Glomerular endothelial cell (primary cell): ENCODE measurements around the gene SCAMP5. TPM values are rescaled to one million over a fixed set of nuclear protein-coding genes. Genes with fewer than 3 reads are reported as not detected.

ENCODE experiments used
- DNase-seq: peaks from one replicate; pipeline ENCODE4 v3.0.0-alpha.2; 2011; ENCODE audit warnings: low read depth, low spot score; ENCODE audit errors: extremely low read depth
- total RNA-seq: library from RNA; depleted of rRNA; stranded (reverse); fragments of >200 nt; gene quantifications from 2 replicates; pipeline ENCODE4 v1.2.3, GENCODE V29; 2015

The SCAMP5 gene
- total RNA-seq, 1 donor from 2014 or later, result 27.2 TPM

DNA sequence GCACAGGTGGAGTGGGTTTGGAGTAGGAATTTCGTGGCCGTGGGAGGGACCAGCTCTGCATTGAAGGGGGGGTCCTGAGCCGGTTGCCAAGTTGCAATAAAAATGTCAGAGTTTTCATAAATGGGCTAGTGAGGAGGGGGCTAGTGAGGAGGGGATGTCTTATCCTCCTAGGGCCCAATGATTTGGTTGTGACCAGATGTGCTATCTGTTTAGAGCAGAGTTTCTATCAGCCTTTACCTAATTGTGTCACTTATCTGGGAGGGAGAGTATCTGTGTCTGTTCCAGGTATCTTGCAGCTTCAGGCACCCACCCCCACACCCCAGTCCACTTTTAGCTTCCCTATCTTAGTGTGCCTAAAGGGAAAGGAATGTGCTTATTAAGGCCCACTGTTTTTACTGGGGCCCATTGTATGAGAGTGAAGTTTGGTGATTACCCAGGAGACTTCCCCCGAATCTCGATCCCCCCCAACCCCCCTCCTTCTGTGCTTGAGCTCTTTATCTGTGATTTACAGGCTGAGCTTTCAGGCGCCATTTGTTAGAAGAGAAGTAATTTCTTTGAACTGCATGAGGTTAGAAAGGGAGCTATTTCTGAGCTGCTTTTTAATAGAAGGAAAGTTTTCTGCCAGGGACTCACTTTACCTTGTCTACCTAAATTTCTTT is 70.6 kb downstream of the SCAMP5 start:
- DNase-seq, result no peak

DNA sequence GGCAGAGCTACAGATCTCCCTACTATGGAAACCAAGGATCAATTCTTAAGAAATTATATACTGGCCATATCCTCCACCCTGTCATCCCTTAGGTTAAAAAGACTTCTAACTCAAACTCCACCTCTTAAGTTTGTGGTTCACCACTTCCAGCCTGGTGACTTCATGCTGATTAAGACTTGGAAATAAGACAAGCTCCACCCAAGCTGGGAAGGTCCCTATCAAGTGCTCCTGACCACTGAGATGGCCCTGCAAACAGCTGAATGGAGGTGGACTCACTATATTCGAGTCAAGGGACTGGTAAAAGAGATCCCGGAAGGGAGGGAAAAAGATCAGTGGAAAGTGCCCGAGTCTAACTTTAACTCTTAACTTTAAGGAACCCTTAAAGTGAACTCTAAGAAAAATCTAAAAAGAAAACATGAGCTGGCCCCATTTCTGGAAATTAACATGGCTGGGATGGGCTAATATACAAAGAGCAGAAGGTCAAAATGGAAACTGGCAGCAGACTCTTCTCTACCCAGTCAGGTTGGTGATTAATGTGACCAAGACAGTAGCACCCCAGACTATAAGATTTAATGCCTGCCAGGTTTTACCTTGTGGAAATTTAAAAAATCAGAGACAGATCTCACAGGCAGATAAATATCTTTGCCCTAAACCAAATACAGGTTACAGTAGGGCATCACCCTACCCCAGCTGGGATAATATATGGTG is 71.9 kb downstream of the SCAMP5 start:
- no peak for DNase-seq

DNA sequence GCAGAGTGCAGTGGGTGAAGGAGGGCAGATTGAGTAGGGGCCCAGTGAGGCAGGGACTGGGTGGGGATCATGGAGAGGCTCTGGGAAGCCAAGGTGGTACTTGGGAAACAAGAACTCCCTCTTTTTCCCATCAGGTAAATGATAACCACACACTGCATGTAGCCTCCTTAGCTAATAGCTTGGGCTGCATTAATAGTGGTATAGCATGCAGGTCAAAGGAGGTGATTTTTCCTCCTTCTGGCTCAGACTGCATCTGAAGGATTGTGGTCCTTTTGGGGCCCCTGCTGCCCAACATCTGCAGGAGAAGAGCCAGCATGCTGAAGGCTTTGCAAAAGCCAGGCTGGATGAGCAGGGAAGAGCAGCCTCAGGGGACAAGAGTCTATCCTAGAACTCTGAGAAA is 73.4 kb downstream of the SCAMP5 start:
- DNase-seq, result no peak

DNA sequence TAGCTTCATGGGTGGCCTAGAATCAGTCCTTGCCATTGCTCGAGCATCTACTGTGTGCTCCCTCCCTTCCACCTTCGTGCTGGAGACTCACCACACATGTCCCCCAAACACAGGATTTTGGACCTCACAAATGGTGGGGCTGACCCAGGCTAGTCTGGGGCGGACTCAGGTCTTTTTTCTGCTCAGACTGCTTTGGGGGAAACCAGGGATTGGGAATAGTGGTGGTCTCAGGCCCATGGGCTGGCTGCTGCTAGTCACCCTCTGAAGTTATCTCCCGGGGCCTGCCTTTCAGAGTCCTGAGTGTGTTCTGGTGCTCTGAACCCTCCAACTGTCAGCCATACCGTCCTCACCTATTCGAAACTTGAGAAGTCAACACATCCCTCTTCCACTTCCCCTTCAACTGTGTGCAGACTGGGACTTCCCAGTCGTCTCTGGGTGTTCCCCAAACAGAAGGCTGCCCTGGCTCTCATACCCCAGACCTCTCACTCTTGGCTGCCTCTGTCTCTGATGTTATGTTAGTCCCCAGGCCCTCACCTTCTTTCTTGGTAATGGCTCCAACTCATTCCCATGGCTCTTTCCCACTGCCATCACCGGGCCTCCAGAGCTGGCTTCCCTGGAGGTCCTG is 74.0 kb downstream of the SCAMP5 start:
- no peak for DNase-seq

DNA sequence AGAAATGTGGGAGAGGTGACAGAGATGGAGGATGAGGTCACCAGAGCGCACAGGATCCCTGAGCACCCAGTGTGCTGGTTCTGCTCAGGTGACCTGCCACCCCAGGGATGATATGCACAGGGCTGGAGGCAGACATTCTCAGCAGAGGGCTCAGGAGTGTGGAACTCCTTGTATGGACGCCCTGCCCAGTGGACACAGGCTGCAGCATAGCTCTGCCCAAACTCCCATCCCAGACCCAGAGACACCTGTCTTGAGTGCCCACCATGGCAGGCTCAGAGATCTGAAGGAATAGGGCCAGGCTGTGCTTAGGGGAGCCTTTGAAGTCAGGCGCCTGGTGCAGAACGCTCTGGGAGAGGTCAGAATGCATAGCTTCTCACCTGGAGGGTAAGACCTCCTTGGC is 75.3 kb downstream of the SCAMP5 start:
- no peak for DNase-seq

Other genes with a start within 250 kb of the SCAMP5 start
- gene CYP1A2, start 246.7 kb upstream of the SCAMP5 start, total RNA-seq, result not detected in 2 replicates
- gene CSK, start 213.5 kb upstream of the SCAMP5 start, total RNA-seq, result 48.0 and 69.4 TPM in 2 replicates
- gene LMAN1L, start 182.7 kb upstream of the SCAMP5 start, total RNA-seq, result 0.64 TPM in 1 of 2 replicates, not detected in the other
- not detected in 2 replicates for gene CPLX3, start 168.9 kb upstream of the SCAMP5 start, total RNA-seq
- 40.0 and 45.2 TPM in 2 replicates for gene ULK3, start 152.4 kb upstream of the SCAMP5 start, total RNA-seq
- 62.3 and 87.9 TPM in 2 replicates for gene SCAMP2, start 122.2 kb upstream of the SCAMP5 start, total RNA-seq
- gene MPI, start 105.5 kb upstream of the SCAMP5 start, total RNA-seq, result 50.8 and 59.4 TPM in 2 replicates
- gene FAM219B, start 88.7 kb upstream of the SCAMP5 start, total RNA-seq, result 42.6 and 55.1 TPM in 2 replicates
- 157 and 187 TPM in 2 replicates for gene COX5A, start 57.5 kb upstream of the SCAMP5 start, total RNA-seq
- gene RPP25, start 38.8 kb upstream of the SCAMP5 start, total RNA-seq, result 25.3 and 26.3 TPM in 2 replicates
- 19.7 and 22.5 TPM in 2 replicates for gene PPCDC, start 28.0 kb downstream of the SCAMP5 start, total RNA-seq
- 19.3 and 34.8 TPM in 2 replicates for gene C15orf39, start 206.3 kb downstream of the SCAMP5 start, total RNA-seq